Thyroid gland (tissue), 4 donors: ENCODE measurements around the gene SNED1. TPM values are rescaled to one million over a fixed set of nuclear protein-coding genes. Genes with fewer than 3 reads are reported as not detected.

ENCODE experiments used
- DNase-seq, 2 donors: peaks; one replicate each; pipeline ENCODE4 v3.0.0-alpha.2; 2019
- H3K27ac ChIP-seq, 3 donors: fragments of 200-600 bp; sonication (generic); 1 replicate in 2 of 3; 2 replicates in 1 of 3; pipeline ENCODE4 v1.5.1; 2016 to 2019; ENCODE audit warnings: mild to moderate bottlenecking in 1 of 3, moderate library complexity in 1 of 3
- H3K27me3 ChIP-seq: fragments of 200-600 bp; sonication (generic); one replicate; pipeline ENCODE4 v1.5.1; 2019
- H3K36me3 ChIP-seq, 2 donors: fragments of 200-600 bp; sonication (generic); one replicate each; pipeline ENCODE4 v1.5.1; 2016 to 2019
- H3K4me1 ChIP-seq, 2 donors: fragments of 200-600 bp; sonication (generic); one replicate each; pipeline ENCODE4 v1.5.1; 2017 to 2019
- H3K4me3 ChIP-seq, 3 donors: fragments of 200-600 bp; sonication (generic); replicated peaks in 1 of 3; 1 replicate in 2 of 3; 2 replicates in 1 of 3; pipeline ENCODE4 v1.5.1; 2016; ENCODE audit warnings: mild to moderate bottlenecking in 1 of 3
- H3K9me3 ChIP-seq: fragments of 200-600 bp; sonication (generic); one replicate; pipeline ENCODE4 v1.5.1; 2017
- CTCF ChIP-seq, 6 experiments: fragments of 200-600 bp in 3 of 6; fragments of 450-650 bp in 3 of 6; sonication (generic) in 3 of 6; IDR thresholded peaks; one replicate each; pipeline ENCODE4 v1.5.1; 2016 to 2019; ENCODE audit warnings: antibody characterized with exemption in 6 of 6, mild to moderate bottlenecking in 2 of 6, inconsistent platforms in 1 of 6, moderate library complexity in 1 of 6
- POLR2A ChIP-seq, 2 donors: fragments of 450-650 bp; IDR thresholded peaks; one replicate each; pipeline ENCODE4 v1.6.1; 2017; ENCODE audit warnings: antibody characterized with exemption in 2 of 2, mild to moderate bottlenecking in 2 of 2, moderate library complexity in 1 of 2
- WGBS, 2 donors: methylation state at CpG; one replicate each; pipeline ENCODE4 v1.1.5; 2017; 5-methylcytosine and 5-hydroxymethylcytosine counted together
- intact Hi-C: fragments of 100-400 bp; cut with DNase I; formaldehyde crosslinking; loops from one replicate; pipeline ENCODE4 v1.15.1; 2023
- total RNA-seq, 4 donors: library from RNA; depleted of rRNA; stranded (reverse); fragments of >200 nt; gene quantifications; one replicate each; pipeline ENCODE4 v1.2.3, GENCODE V29; 2016

The SNED1 gene
- total RNA-seq, 4 donors from 2014 or later = 47.7 to 122 (median 68.7) TPM

GRCh38 chr2:240955306-240956170, 42.9 kb upstream of the SNED1 start:
- no peak for TF ChIP-seq POLR2A (IDR thresholded peaks at IDR 0.05)
- TF ChIP-seq CTCF (IDR thresholded peaks at IDR 0.05) = no peak
- Histone ChIP-seq H3K27me3 (no peaks in the 10 kb centered on the region), H3K27ac (peak overlapping the region; percentile 20 to 62 (median 55)), H3K4me3 (no peak overlapping the region), H3K4me1 (peaks cover 26 to 60% of the 10 kb centered on the region in 2 donors), H3K36me3 (no peaks in the 10 kb centered on the region), H3K9me3 (no peaks in the 10 kb centered on the region)
- DNase-seq = peak; percentile 82 to 85
- WGBS, 2 donors = 67 to 73% methylated on average over 12 to 13 of the region's 17 CpGs
- intact Hi-C loops = no loop called here

DNA sequence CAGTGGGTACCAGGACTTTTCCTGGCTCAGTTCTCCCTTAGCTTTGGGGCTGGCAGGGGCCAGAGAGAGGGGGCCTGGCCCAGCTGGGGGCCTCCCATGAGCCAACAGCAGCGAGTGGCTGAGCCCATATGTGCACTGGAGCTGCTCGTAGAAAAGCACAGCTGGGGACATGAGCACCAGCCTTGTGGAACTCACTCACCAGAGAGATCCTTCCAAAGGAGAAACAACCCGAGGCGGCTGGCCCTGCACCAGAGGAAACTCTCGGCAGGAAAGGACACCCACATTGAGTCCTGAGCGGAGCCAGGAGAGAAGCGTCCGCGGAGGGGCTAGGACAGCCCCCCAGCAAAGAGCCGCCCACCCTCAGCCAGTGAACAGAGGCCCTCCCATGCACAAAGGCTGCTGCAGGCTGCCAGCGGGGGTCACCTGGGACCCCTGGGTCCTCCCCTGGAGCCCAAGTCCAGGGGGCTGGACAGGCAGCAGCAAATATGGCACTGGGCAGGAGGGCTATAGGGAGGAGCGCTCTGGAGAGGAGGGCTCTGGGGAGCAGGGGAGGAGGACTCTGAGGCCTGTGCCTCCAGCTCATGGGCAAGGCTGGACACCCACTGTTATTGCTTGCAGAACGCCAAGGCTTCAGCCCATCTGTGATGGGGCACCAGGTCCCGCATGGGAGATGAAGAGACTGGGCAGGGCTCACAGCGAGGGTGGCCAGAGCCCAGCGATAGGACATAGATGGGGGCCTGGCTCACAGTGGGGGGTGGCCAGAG, 42.1 kb upstream of the SNED1 start:
- peak; percentile 84 to 85 for DNase-seq
- Histone ChIP-seq H3K4me3 (no peak overlapping the region), H3K36me3 (no peaks in the 10 kb centered on the region), H3K9me3 (no peaks in the 10 kb centered on the region), H3K27me3 (no peaks in the 10 kb centered on the region), H3K4me1 (peaks cover 32 to 68% of the 10 kb centered on the region in 2 donors), H3K27ac (peak overlapping the region; percentile 20 to 62 (median 55))
- 44 to 55% methylated on average over 10 to 11 of the region's 16 CpGs for WGBS, 2 donors
- TF ChIP-seq POLR2A (IDR thresholded peaks at IDR 0.05) (no peak), CTCF (IDR thresholded peaks at IDR 0.05) (no peak)
- intact Hi-C loops = no loop called here

GRCh38 chr2:240956935-240957655, 41.3 kb upstream of the SNED1 start:
- TF ChIP-seq CTCF (IDR thresholded peaks at IDR 0.05) = no peak
- TF ChIP-seq POLR2A (IDR thresholded peaks at IDR 0.05) = no peak
- Histone ChIP-seq H3K9me3 (no peaks in the 10 kb centered on the region), H3K27me3 (no peaks in the 10 kb centered on the region), H3K36me3 (no peaks in the 10 kb centered on the region), H3K27ac (peak overlapping the region in 1 of 3 donors; percentile 62), H3K4me1 (peaks cover 39 to 73% of the 10 kb centered on the region in 2 donors), H3K4me3 (no peak overlapping the region)
- DNase-seq = no peak
- WGBS, 2 donors = 80 to 82% methylated on average over 22 to 29 of the region's 32 CpGs
- intact Hi-C loops = no loop called here

DNA sequence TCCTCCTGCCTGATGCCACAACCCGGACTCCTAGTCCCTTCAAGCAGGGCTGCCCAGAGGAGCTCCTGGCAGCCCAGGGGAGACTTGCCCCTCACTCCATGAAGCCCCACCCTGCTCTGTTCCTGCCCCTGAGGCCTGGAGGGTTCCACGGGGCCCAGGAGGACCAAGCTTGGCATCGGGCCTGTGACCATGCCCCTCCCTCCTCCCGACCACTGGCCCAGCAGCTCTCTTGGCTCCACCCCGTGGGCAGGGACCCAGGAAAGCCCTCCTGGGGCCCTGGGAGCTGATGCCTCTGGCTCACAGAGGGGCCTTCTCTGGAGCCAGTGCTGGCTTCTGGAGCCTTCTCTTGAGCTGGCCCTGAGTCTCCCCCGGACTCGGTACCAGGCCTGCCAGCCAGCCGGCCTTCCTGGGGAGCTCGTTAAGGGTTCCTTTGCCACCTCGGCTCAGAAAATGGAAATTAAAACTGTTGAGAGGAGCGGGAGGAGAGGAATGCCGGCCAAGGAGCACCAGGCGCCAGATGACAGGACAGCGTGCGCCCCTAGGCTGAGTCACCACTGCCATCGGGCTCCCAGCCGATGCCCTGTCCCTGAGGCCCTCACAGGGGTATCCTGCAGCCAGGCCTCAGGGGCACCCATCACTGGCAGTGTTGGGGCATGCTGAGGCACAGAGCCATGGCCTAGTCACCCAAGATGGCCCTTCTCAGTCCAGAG, 40.6 kb upstream of the SNED1 start:
- H3K27me3 ChIP-seq = no peaks in the 10 kb centered on the region
- H3K9me3 ChIP-seq = no peaks in the 10 kb centered on the region
- intact Hi-C loops = no loop called here
- TF ChIP-seq POLR2A (IDR thresholded peaks at IDR 0.05) = no peak
- H3K4me3 ChIP-seq = no peak overlapping the region
- DNase-seq = peak; percentile 58 to 81
- no peak overlapping the region for H3K27ac ChIP-seq
- no peaks in the 10 kb centered on the region for H3K36me3 ChIP-seq
- peaks cover 45 to 80% of the 10 kb centered on the region in 2 donors for H3K4me1 ChIP-seq
- 49 to 54% methylated on average over 7 to 14 of the region's 17 CpGs for WGBS, 2 donors
